Kidney (tissue), 14 donors: ENCODE data around the gene NFU1. TPM values are rescaled to one million over a fixed set of nuclear protein-coding genes. Genes with fewer than 3 reads are reported as not detected.
"Not testable (repeated sequence)": the region's sequence is repeated elsewhere in the genome, so short reads cannot be mapped to it uniquely, and the experiment has no call there.

Source experiments
- DNase-seq, 5 donors: peaks; one replicate each; pipeline ENCODE4 v3.0.0-alpha.2; 2013 to 2020
- FAIRE-seq: peaks from 2 replicates; lab custom pipeline; 2012; peaks lifted over from hg19 to GRCh38; lab: Jason Lieb, UNC
- H3K27ac ChIP-seq, 2 donors: one replicate each; pipeline ENCODE4 v1.7.0; 2013; ENCODE audit warnings: low read depth in 2 of 2, low read length in 2 of 2, inconsistent platforms in 1 of 2
- H3K27me3 ChIP-seq: one replicate; pipeline ENCODE4 v1.7.1; 2013; ENCODE audit warnings: low read length, inconsistent platforms; ENCODE audit not compliant: control insufficient read depth, insufficient read depth
- H3K36me3 ChIP-seq, 3 donors: one replicate each; pipeline versions ENCODE4 v1.7.0 to v1.7.1; 2013; ENCODE audit warnings: low read length in 3 of 3, control low read depth in 1 of 3, inconsistent platforms in 1 of 3; ENCODE audit not compliant: insufficient read depth in 3 of 3, control insufficient read depth in 2 of 3
- H3K4me1 ChIP-seq, 3 donors: one replicate each; pipeline versions ENCODE4 v1.7.0 to v1.7.1; 2013; ENCODE audit warnings: low read length in 3 of 3, inconsistent platforms in 1 of 3, low read depth in 1 of 3; ENCODE audit not compliant: control insufficient read depth in 2 of 3, insufficient read depth in 2 of 3
- H3K4me3 ChIP-seq, 3 donors: one replicate each; pipeline versions ENCODE4 v1.7.0 to v1.8.1; 2013; ENCODE audit warnings: low read length in 3 of 3, control low read depth in 1 of 3, inconsistent platforms in 1 of 3
- H3K9ac ChIP-seq, 3 donors: one replicate each; pipeline versions ENCODE4 v1.7.0 to v1.7.1; 2013; ENCODE audit warnings: low read length in 3 of 3, control low read depth in 1 of 3, inconsistent platforms in 1 of 3
- H3K9me3 ChIP-seq, 3 donors: one replicate each; pipeline versions ENCODE4 v1.7.0 to v1.7.1; 2013; ENCODE audit warnings: low read length in 3 of 3, control low read depth in 1 of 3, inconsistent platforms in 1 of 3; ENCODE audit not compliant: control insufficient read depth in 2 of 3, insufficient read depth in 1 of 3
- intact Hi-C: fragments of 100-400 bp; cut with DNase I; formaldehyde crosslinking; loops from one replicate; pipeline ENCODE4 v1.11.1; 2022
- polyA plus RNA-seq: library from polyadenylated mRNA; stranded (reverse); fragments of 350-450 nt; fragmentation: Illumina TruSeq; extraction: RNeasy Lipid Tissue Mini Kit (QIAGEN cat#74804); gene quantifications from one replicate; pipeline ENCODE4 v1.2.3, GENCODE V29; 2014; ENCODE audit warnings: low read depth, low replicate concordance; ENCODE audit not compliant: insufficient read depth
- total RNA-seq: library from RNA; stranded (reverse); fragmentation: NEBNext Ultra II Directional; extraction: Animal tissue kit (Norgen Biotek cat#: 25700); gene quantifications from one replicate; pipeline ENCODE4 v1.2.1, GENCODE V29; 2021
- TF ChIP-seq, protein P1 (sequence below): IDR thresholded peaks from 3 replicates; pipeline ENCODE4 v1.5.1; 2012; ENCODE audit warnings: mild to moderate bottlenecking, moderate library complexity, borderline replicate concordance; ENCODE audit not compliant: insufficient read depth; ENCODE audit errors: extremely low read depth
- donor health status: control.
- donor health status: control.
- donor health status: control.
- donor health status: control.
- donor health status: control.
- donor health status: DM: yes; HTN: yes; CAD: no.
- donor health status: Normal renal cell carcinoma (clear cell type).

The NFU1 gene
- total and polyA plus RNA-seq, 2 donors from 2014 or later, result 40.2 to 120 TPM

DNA sequence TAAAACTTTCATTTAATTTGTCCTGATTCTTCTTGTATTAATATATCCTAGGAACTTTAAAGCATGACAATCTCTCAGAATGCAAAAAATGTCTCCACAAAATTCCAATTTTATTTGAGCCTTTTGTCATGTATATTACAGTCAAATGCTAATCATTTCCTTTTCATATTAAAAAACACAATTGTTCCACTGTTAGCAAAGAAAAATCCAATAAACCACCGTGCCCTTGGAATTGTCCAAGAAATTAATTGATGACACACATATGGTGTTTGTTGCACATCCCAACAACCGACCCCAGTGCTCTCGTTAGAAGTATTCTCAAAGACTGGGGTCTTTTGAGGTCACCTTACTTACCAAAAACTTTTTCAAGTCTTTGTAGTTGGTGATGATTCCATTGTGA is 78.3 kb downstream of the NFU1 start:
- H3K36me3 ChIP-seq, result peaks cover 14 to 19% (median 14%) of the 10 kb centered on the region in 3 donors
- intact Hi-C loops, result no loop called here
- H3K9me3 ChIP-seq, result no peaks in the 10 kb centered on the region
- no peaks in the 10 kb centered on the region for H3K27me3 ChIP-seq
- no peak overlapping the region for H3K4me3 ChIP-seq
- H3K9ac ChIP-seq, result no peak overlapping the region
- H3K4me1 ChIP-seq, result no peaks in the 10 kb centered on the region
- TF ChIP-seq, protein P1, sequence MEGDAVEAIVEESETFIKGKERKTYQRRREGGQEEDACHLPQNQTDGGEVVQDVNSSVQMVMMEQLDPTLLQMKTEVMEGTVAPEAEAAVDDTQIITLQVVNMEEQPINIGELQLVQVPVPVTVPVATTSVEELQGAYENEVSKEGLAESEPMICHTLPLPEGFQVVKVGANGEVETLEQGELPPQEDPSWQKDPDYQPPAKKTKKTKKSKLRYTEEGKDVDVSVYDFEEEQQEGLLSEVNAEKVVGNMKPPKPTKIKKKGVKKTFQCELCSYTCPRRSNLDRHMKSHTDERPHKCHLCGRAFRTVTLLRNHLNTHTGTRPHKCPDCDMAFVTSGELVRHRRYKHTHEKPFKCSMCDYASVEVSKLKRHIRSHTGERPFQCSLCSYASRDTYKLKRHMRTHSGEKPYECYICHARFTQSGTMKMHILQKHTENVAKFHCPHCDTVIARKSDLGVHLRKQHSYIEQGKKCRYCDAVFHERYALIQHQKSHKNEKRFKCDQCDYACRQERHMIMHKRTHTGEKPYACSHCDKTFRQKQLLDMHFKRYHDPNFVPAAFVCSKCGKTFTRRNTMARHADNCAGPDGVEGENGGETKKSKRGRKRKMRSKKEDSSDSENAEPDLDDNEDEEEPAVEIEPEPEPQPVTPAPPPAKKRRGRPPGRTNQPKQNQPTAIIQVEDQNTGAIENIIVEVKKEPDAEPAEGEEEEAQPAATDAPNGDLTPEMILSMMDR, result no peak
- H3K27ac ChIP-seq, result no peak overlapping the region
- FAIRE-seq (no peak), DNase-seq (no peak)

DNA sequence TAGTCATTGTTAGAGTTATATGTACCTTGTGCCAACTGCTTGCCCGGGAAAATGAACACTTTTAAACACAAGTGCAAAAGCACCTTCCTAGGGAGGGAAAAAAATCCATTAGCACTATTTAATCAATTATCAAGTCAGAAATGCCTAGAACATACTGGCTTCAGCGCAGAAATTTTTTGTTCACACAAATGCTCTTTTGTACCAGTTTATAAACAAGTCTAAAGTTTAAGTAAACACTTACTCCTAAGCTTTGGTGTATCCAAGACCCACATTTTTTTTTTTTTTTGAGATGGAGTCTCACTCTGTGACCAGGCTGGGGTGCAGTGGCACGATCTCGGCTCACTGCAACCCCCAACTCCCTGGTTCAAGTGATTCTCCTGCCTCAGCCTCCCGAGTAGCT is 80.8 kb downstream of the NFU1 start:
- FAIRE-seq (no peak), DNase-seq (no peak)
- no peaks in the 10 kb centered on the region for H3K9me3 ChIP-seq
- H3K4me1 ChIP-seq, result no peaks in the 10 kb centered on the region
- TF ChIP-seq, protein P1, result no peak
- no peak overlapping the region for H3K4me3 ChIP-seq
- no peak overlapping the region for H3K9ac ChIP-seq
- intact Hi-C loops, result no loop called here
- no peaks in the 10 kb centered on the region for H3K27me3 ChIP-seq
- no peak overlapping the region for H3K27ac ChIP-seq
- peaks cover 9 to 14% (median 14%) of the 10 kb centered on the region in 3 donors for H3K36me3 ChIP-seq

DNA sequence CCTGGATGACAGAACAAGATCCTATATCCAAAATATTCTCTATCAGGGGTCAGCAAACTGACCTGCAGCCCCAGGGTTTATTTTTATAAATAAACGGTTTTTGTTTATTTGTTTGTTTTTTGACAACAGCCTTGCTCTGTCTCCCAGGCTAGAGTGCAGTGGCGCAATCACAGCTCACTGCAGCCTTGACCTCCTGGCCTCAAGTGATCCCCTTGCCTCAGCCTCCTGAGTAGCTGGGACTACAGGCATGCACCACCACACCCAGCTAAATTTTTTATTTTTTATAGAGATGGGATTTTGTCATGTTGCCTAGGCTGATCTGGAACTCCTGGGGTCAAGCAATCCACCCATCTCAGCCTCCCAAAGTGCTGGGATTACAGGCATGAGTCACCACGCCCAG is 82.3 kb downstream of the NFU1 start:
- not testable (repeated sequence) for FAIRE-seq, DNase-seq
- H3K36me3 ChIP-seq, result peaks cover 10 to 15% (median 14%) of the 10 kb centered on the region in 3 donors

DNA sequence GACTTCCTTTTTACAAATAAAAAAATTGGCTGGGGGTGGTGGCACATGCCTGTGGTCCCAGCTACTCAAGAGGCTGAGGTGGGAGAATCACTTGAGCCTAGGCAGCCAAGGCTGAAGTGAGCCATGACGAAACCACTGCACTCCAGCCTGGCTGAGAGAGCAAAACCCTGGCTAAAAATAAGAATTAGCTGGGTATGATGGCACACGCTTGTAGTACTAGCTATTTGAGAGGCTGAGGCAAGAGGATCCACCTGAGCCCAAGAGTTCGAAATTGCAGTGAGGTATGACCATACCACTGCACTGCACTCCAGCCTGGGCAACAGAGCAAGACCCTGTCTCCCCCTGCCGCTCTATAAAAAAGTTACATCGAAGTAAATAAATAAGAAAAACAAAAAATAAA is 83.9 kb downstream of the NFU1 start:
- H3K27me3 ChIP-seq, result no peaks in the 10 kb centered on the region
- H3K36me3 ChIP-seq, result peaks cover 18 to 25% (median 19%) of the 10 kb centered on the region in 3 donors
- DNase-seq, result no peak
- H3K9ac ChIP-seq, result no peak overlapping the region
- no peaks in the 10 kb centered on the region for H3K4me1 ChIP-seq
- no peak overlapping the region for H3K4me3 ChIP-seq
- TF ChIP-seq, protein P1, result no peak
- H3K27ac ChIP-seq, result no peak overlapping the region
- FAIRE-seq, result no peak
- H3K9me3 ChIP-seq, result no peaks in the 10 kb centered on the region
- intact Hi-C loops, result no loop called here

More for the DNA sequence above, 82.3 kb downstream of the NFU1 start:
- H3K27ac ChIP-seq, H3K4me1 ChIP-seq, H3K4me3 ChIP-seq, H3K9ac ChIP-seq, H3K9me3 ChIP-seq, H3K27me3 ChIP-seq, intact Hi-C loops: not testable (repeated sequence)
